CD4-positive, alpha-beta T cell treated with Interleukin-17A for 4 hours (primary cell): Measurements from ENCODE around the gene ZNF444.
"Not testable (repeated sequence)": the region's sequence is repeated elsewhere in the genome, so short reads cannot be mapped to it uniquely, and the experiment has no call there.

Experiments
- DNase-seq: peaks from one replicate; pipeline ENCODE4 v3.0.0-alpha.2; 2020; ENCODE audit warnings: mixed read lengths

Gene ZNF444

GRCh38 chr19:56148096-56148495 lies 7.0 kb downstream of the ZNF444 start:
- no peak for DNase-seq

GRCh38 chr19:56148955-56149655 lies 8.0 kb downstream of the ZNF444 start:
- not testable (repeated sequence) for DNase-seq

- DNase-seq, result no peak
Observed at GRCh38 chr19:56149656-56150038, 8.6 kb downstream of the ZNF444 start.

- no peak for DNase-seq
Observed at GRCh38 chr19:56150358-56150757, 9.3 kb downstream of the ZNF444 start.

GRCh38 chr19:56152644-56153043 lies 11.6 kb downstream of the ZNF444 start:
- DNase-seq, result no peak

- DNase-seq, result peak; percentile 17
Observed at GRCh38 chr19:56153507-56153906, 12.4 kb downstream of the ZNF444 start.

GRCh38 chr19:56155124-56155687 lies 14.1 kb downstream of the ZNF444 start:
- DNase-seq, result no peak

- no peak for DNase-seq
Observed at GRCh38 chr19:56156768-56157167, 15.7 kb downstream of the ZNF444 start.

- no peak for DNase-seq
Observed at GRCh38 chr19:56158170-56158757, 17.2 kb downstream of the ZNF444 start.

- no peak for DNase-seq
Observed at GRCh38 chr19:56159009-56159559, 18.0 kb downstream of the ZNF444 start.

- DNase-seq, result no peak
Observed at GRCh38 chr19:56159622-56160271, 18.7 kb downstream of the ZNF444 start.

GRCh38 chr19:56161534-56161933 lies 20.4 kb downstream of the ZNF444 start:
- DNase-seq, result no peak

- DNase-seq, result no peak
Observed at GRCh38 chr19:56162258-56162657, 21.2 kb downstream of the ZNF444 start.

- DNase-seq, result no peak
Observed at GRCh38 chr19:56163097-56163496, 22.0 kb downstream of the ZNF444 start.

- DNase-seq, result no peak
Observed at GRCh38 chr19:56167064-56167578, 26.0 kb downstream of the ZNF444 start.

GRCh38 chr19:56170261-56170660 lies 29.2 kb downstream of the ZNF444 start:
- DNase-seq, result no peak

- DNase-seq, result no peak
Observed at GRCh38 chr19:56174086-56174485, 33.0 kb downstream of the ZNF444 start.

- no peak for DNase-seq
Observed at GRCh38 chr19:56174550-56174949, 33.5 kb downstream of the ZNF444 start.

GRCh38 chr19:56175861-56176307 lies 34.8 kb downstream of the ZNF444 start, which contains the start of gene GALP:
Gene GALP (plus strand): TSS chr19:56176008. CDS start chr19:56177109, 1,101 bp downstream.
- DNase-seq, result not testable (repeated sequence)

GRCh38 chr19:56176310-56176709 lies 35.2 kb downstream of the ZNF444 start:
- not testable (repeated sequence) for DNase-seq

GRCh38 chr19:56176881-56177280 lies 35.8 kb downstream of the ZNF444 start:
- DNase-seq, result no peak

GRCh38 chr19:56177564-56178243 lies 36.6 kb downstream of the ZNF444 start:
- no peak for DNase-seq
